SK-N-MC (cell line): ENCODE data around the gene ZNF493.

ENCODE experiments used
- DNase-seq: peaks from one replicate; pipeline ENCODE4 v3.0.0-alpha.2; 2011; ENCODE audit warnings: low read depth, low spot score
- H3K27ac ChIP-seq: fragments of 200-600 bp; sonication (generic); 2 replicates; pipeline ENCODE4 v1.5.1; 2016; ENCODE audit warnings: mixed run types
- H3K36me3 ChIP-seq: fragments of 200-600 bp; sonication (generic); 2 replicates; pipeline ENCODE4 v1.6.1; 2017; ENCODE audit warnings: antibody characterized with exemption, low read length, mixed read lengths; ENCODE audit not compliant: insufficient read depth
- H3K4me3 ChIP-seq: fragments of 200-600 bp; sonication (generic); 2 replicates; pipeline ENCODE4 v1.5.1; 2016
- H3K9ac ChIP-seq: fragments of 200-600 bp; sonication (generic); 2 replicates; pipeline ENCODE4 v1.8.0; 2017; ENCODE audit warnings: mixed run types, mixed read lengths; ENCODE audit not compliant: insufficient read length
- H3K9me3 ChIP-seq: fragments of 200-600 bp; sonication (generic); 2 replicates; pipeline ENCODE4 v1.6.1; 2017; ENCODE audit warnings: low read depth, mild to moderate bottlenecking, antibody characterized with exemption, low read length, moderate library complexity, mixed read lengths
- EZH2 ChIP-seq: fragments of 200-600 bp; sonication (generic); IDR thresholded peaks from one replicate; pipeline ENCODE4 v1.6.1; 2017; ENCODE audit warnings: antibody characterized with exemption
- FOXP2 ChIP-seq: optimal IDR thresholded peaks from 2 replicates; pipeline ENCODE3; 2011; ENCODE audit warnings: mild to moderate bottlenecking, moderate library complexity; ENCODE audit not compliant: insufficient read depth; ENCODE audit errors: extremely low read length, control extremely low read depth
- POLR2AphosphoS5 ChIP-seq: IDR thresholded peaks from 2 replicates; pipeline ENCODE4 v1.6.1; 2012; ENCODE audit warnings: mild to moderate bottlenecking, low read depth, low read length, borderline replicate concordance

The ZNF493 gene

DNA sequence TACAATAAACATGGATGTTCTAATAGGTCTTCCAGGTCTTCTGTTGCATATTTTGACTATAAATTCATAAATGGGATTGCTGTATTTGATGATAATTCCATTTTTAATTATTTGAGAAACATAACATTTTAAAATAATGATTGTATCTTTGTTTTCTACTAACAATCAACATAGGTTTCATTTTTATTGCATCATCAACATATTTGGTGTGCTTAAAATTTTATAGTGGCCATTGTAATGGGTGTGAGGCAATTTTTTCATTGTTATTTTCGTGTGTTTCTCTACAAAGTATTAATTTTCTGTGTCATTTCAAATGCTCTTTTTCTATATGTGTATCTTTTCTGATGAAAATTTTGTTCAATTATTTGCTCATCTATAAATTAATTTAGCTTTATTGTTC, 13.2 kb downstream of the ZNF493 start:
- TF ChIP-seq POLR2AphosphoS5 (no peak), EZH2 (no peak), FOXP2 (no peak)
- no peak overlapping the region for H3K27ac ChIP-seq
- no peak overlapping the region for H3K4me3 ChIP-seq
- H3K9ac ChIP-seq: no peak overlapping the region
- H3K36me3 ChIP-seq: peaks cover 6% of the 10 kb centered on the region; the same call in 1 of the 2 replicates
- DNase-seq: no peak
- H3K9me3 ChIP-seq: no peaks in the 10 kb centered on the region

DNA sequence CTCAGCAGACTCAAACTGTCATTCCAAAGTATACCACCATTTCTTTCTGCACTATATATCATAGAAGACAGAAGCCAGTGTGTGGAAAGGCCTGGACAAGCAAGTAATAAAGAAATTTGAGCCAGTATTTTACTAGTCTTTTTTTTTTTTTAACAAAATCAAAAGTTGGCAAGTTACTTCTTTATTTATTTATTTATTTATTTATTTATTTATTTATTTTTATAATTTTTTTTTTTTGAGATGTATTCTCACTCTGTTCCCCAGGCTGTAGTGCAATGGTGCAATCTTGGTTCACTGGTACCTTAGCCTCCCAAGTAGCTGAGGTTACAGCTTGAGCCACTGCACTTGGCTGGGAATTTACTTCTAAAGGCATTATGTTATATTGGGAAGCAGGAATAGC, 25.3 kb downstream of the ZNF493 start:
- Histone ChIP-seq H3K4me3 (no peak overlapping the region), H3K9ac (no peak overlapping the region), H3K9me3 (peaks cover 6% of the 10 kb centered on the region; the same call in 1 of the 2 replicates), H3K36me3 (no peaks in the 10 kb centered on the region), H3K27ac (no peak overlapping the region)
- TF ChIP-seq EZH2: no peak
- TF ChIP-seq POLR2AphosphoS5: no peak
- no peak for TF ChIP-seq FOXP2
- DNase-seq: no peak

DNA sequence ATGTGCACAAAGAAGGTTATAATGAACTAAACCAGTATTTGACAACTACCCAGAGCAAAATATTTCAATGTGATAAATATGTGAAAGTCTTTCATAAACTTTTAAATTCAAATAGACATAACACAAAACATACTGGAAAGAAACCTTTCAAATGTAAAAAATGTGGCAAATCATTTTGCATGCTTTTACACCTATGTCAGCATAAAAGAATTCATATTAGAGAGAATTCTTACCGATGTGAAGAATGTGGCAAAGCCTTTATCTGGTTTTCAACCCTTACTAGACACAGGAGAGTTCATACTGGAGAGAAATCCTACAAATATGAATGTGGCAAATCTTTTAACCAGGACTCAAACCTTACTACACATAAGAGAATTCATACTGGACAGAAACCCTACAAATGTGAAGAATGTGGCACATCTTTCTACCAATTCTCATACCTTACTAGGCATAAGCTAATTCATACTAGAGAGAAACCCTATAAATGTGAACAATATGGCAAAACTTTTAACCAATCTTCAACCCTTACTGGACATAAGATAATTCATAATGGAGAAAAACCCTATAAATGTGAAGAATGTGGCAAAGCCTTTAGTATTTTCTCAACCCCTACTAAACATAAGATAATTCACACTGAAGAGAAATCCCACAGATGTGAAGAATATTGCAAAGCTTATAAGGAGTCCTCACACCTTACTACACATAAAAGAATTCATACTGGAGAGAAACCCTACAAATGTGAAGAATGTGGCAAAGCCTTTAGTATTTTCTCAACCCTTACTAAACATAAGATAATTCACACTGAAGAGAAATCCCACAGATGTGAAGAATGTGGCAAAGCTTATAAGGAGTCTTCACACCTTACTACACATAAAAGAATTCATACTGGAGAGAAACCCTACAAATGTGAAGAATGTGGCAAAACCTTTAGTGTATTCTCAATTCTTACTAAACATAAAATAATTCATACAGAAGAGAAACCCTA, 26.4 kb downstream of the ZNF493 start:
- H3K27ac ChIP-seq: no peak overlapping the region
- no peak overlapping the region for H3K9ac ChIP-seq
- DNase-seq: no peak
- no peak for TF ChIP-seq FOXP2
- TF ChIP-seq POLR2AphosphoS5: no peak
- no peak for TF ChIP-seq EZH2
- H3K9me3 ChIP-seq: peaks cover 6% of the 10 kb centered on the region; the same call in 1 of the 2 replicates
- no peaks in the 10 kb centered on the region for H3K36me3 ChIP-seq
- H3K4me3 ChIP-seq: no peak overlapping the region

DNA sequence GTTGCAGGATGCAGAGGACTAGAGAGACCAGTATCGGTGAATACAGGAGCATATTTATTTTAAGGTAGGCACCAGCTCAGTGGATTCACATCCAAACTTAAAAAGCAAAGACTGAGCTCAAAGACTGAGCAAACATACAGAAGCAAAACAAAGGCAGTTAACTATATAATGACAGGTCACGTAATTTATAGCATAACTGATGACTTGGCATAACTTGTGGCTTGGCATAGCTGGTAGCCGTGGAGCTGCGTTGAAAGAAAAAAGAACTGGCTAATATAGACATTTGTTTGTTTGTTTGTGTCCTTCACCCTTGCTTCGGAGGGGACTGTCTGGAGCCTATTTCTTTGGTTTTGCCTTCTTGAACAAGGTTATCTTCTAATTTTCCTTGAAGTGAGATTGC, 33.7 kb downstream of the ZNF493 start:
- H3K9ac ChIP-seq: no peak overlapping the region
- no peak for DNase-seq
- no peak overlapping the region for H3K27ac ChIP-seq
- no peak for TF ChIP-seq FOXP2
- no peaks in the 10 kb centered on the region for H3K36me3 ChIP-seq
- no peak overlapping the region for H3K4me3 ChIP-seq
- H3K9me3 ChIP-seq: no peaks in the 10 kb centered on the region

DNA sequence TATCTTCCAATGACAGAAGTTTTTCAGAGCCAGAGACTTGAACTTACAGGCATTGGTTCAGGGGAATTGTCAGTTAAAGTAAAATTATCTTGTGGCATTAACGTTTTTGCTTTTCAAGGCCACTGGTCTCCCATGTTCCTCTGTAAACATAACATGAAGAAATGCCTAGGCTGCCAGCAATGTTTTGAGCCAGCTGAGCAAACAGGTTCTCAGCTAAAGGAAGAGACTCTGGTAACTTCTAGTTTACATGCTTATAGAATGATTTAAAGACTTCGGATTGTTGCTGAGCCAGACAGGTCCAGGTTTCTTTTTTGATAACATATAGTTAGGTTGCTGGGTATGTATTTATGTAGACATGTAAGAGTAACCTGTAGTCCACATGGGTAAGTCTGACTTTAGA, 35.7 kb downstream of the ZNF493 start:
- no peaks in the 10 kb centered on the region for H3K36me3 ChIP-seq
- no peak overlapping the region for H3K9ac ChIP-seq
- TF ChIP-seq POLR2AphosphoS5 (no peak), FOXP2 (no peak), EZH2 (no peak)
- DNase-seq: no peak
- no peak overlapping the region for H3K27ac ChIP-seq
- no peak overlapping the region for H3K4me3 ChIP-seq
- no peaks in the 10 kb centered on the region for H3K9me3 ChIP-seq

DNA sequence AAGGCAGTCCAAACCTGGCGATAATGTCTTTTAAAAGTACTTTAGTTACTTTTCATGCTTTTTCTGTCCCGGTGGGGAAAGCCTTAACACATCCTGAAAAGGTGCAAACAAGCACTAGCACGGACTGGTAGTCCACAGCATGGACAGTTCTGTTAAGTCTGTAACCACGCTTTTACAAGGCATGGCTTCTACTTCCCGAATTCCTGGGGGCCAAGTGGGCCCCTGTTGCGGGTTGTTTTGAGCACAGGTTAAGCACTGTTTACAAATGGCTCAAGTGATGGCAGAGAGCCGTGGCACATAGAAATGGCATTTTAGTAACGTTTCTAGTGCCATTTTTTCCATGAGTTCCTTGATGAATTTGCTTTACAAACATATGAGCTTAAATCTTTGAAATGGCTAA, 37.6 kb downstream of the ZNF493 start:
- TF ChIP-seq POLR2AphosphoS5 (no peak), EZH2 (no peak), FOXP2 (no peak)
- Histone ChIP-seq H3K9ac (no peak overlapping the region), H3K27ac (no peak overlapping the region), H3K4me3 (no peak overlapping the region), H3K36me3 (no peaks in the 10 kb centered on the region), H3K9me3 (no peaks in the 10 kb centered on the region)
- DNase-seq: no peak

DNA sequence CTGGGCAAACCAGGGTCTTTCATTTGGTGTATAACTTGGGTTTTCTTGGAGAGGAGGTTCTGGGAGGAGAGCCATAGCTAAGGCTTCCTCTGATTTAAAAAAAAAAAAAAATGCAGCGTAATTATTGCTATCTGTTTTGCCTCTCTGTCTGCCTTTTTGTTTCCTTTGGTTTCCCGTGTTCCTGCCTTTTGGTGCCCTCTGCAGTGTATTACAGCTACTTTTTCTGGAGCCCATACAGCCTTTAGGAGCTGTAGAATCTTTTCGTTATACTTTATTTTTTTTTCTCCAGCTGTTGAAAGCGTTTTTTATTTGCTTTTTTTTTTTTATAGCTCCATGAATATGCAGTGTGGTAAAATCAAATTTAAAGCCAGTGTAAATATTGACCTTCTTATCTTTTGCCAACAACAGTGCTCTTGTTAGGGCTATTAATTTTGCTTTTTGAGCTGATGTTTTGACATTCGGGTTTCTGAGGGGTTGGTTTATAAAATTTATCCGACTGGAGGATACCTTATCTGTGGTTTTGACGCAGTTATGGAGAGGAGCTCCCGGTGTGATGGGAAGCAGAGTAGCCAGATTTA, 38.1 kb downstream of the ZNF493 start:
- H3K4me3 ChIP-seq: no peak overlapping the region
- no peaks in the 10 kb centered on the region for H3K9me3 ChIP-seq
- H3K36me3 ChIP-seq: no peaks in the 10 kb centered on the region
- TF ChIP-seq FOXP2: no peak
- no peak for TF ChIP-seq POLR2AphosphoS5
- TF ChIP-seq EZH2: no peak
- H3K9ac ChIP-seq: no peak overlapping the region
- no peak overlapping the region for H3K27ac ChIP-seq
- DNase-seq: no peak

DNA sequence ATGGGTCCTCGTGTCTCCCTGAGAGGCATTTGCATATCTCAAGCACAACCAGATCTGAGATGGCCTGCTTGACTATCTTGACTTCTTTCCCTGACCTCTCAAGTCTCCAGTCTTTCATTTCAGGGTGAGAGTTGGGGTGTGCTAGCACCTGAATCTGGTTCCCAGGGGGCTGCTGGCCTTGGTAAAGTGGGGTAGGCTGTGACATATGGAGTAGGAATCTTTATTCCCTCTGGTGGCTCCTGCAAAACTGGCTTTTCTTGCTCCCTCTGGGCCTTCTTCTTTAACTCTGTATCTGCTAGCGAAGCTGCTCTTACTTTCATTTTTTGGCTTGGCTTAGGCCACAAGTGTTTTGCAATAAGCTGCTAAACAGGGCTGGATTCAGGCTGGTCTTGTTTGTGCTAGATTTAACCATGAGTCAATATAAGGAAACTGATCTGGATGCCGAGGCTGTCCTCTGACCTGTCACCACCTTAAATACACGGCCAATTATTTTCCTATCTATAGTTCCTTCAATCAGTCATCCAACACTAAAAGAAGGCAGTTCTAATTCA, 42.3 kb downstream of the ZNF493 start:
- Histone ChIP-seq H3K9ac (no peak overlapping the region), H3K9me3 (no peaks in the 10 kb centered on the region), H3K27ac (no peak overlapping the region), H3K36me3 (no peaks in the 10 kb centered on the region), H3K4me3 (no peak overlapping the region)
- DNase-seq: no peak
- TF ChIP-seq POLR2AphosphoS5 (no peak), EZH2 (no peak), FOXP2 (no peak)
